ENCODE measurements around the gene INTS1.

Gene INTS1

GRCh38 chr7:1487466-1487865 is 16.7 kb downstream of the INTS1 start:
- ChIA-PET POLR2A (no interaction called here), CTCF (interaction anchor here (1.4 to 1.6 kb wide), 2 partner anchors 13 to 55 kb away, joined by 3 read pairs; no protein-coding TSS in a partner anchor)
- H3K4me1 ChIP-seq (ENCODE audit: control extremely low read depth in 1 of 4, control insufficient read depth in 4 of 4, insufficient read depth in 4 of 4, low read length in 3 of 4): no peaks in the 10 kb centered on the region
- peaks cover 9 to 94% (median 55%) of the 10 kb centered on the region in 4 experiments for H3K36me3 ChIP-seq (ENCODE audit: control insufficient read depth in 4 of 4, insufficient read depth in 4 of 4, low read length in 3 of 4)
- no peak overlapping the region for H3K27ac ChIP-seq (ENCODE audit: insufficient read depth in 1 of 2, low read depth in 1 of 2, low read length in 2 of 2, poor library complexity in 1 of 2, severe bottlenecking in 2 of 2)
- H3K9me3 ChIP-seq (ENCODE audit: control extremely low read depth in 1 of 5, control insufficient read depth in 4 of 5, insufficient read depth in 2 of 5, low read depth in 1 of 5, low read length in 4 of 5): no peaks in the 10 kb centered on the region
- no peaks in the 10 kb centered on the region for H3K27me3 ChIP-seq (replicated peaks in 2 of 5; ENCODE audit: control insufficient read depth in 4 of 5, insufficient read depth in 5 of 5, low read length in 4 of 5)
- WGBS (ENCODE audit: insufficient coverage): 100% methylated on average over 9 of the region's 25 CpGs
- H3K4me3 ChIP-seq (ENCODE audit: control insufficient read depth in 1 of 7, extremely low read depth in 1 of 7, insufficient read depth in 4 of 7, low read depth in 2 of 7, low read length in 6 of 7): no peak overlapping the region
- no peak for DNase-seq

- CTCF ChIA-PET: interaction anchor here (0.8 to 1.6 kb wide), 3 partner anchors 11 to 70 kb away, joined by 3 to 4 read pairs (median 3); partner anchors contain the start of gene TMEM184A
- no peak for DNase-seq
- Histone ChIP-seq H3K36me3 (ENCODE audit: control insufficient read depth in 4 of 4, insufficient read depth in 4 of 4, low read length in 3 of 4) (peaks cover 9 to 94% (median 59%) of the 10 kb centered on the region in 4 experiments), H3K27me3 (replicated peaks in 2 of 5; ENCODE audit: control insufficient read depth in 4 of 5, insufficient read depth in 5 of 5, low read length in 4 of 5) (no peaks in the 10 kb centered on the region), H3K9me3 (ENCODE audit: control extremely low read depth in 1 of 5, control insufficient read depth in 4 of 5, insufficient read depth in 2 of 5, low read depth in 1 of 5, low read length in 4 of 5) (no peaks in the 10 kb centered on the region), H3K27ac (ENCODE audit: insufficient read depth in 1 of 2, low read depth in 1 of 2, low read length in 2 of 2, poor library complexity in 1 of 2, severe bottlenecking in 2 of 2) (no peak overlapping the region), H3K4me1 (ENCODE audit: control extremely low read depth in 1 of 4, control insufficient read depth in 4 of 4, insufficient read depth in 4 of 4, low read length in 3 of 4) (no peaks in the 10 kb centered on the region), H3K4me3 (ENCODE audit: control insufficient read depth in 1 of 7, extremely low read depth in 1 of 7, insufficient read depth in 4 of 7, low read depth in 2 of 7, low read length in 6 of 7) (no peak overlapping the region)
- POLR2A ChIA-PET: no interaction called here
- WGBS (ENCODE audit: insufficient coverage): 97% methylated on average over 12 of the region's 23 CpGs
These were observed 17.6 kb downstream of the INTS1 start for GRCh38 chr7:1486571-1486970.

- Histone ChIP-seq H3K9me3 (ENCODE audit: control extremely low read depth in 1 of 5, control insufficient read depth in 4 of 5, insufficient read depth in 2 of 5, low read depth in 1 of 5, low read length in 4 of 5) (no peaks in the 10 kb centered on the region), H3K27ac (ENCODE audit: insufficient read depth in 1 of 2, low read depth in 1 of 2, low read length in 2 of 2, poor library complexity in 1 of 2, severe bottlenecking in 2 of 2) (no peak overlapping the region), H3K36me3 (ENCODE audit: control insufficient read depth in 4 of 4, insufficient read depth in 4 of 4, low read length in 3 of 4) (peaks cover 11 to 93% (median 58%) of the 10 kb centered on the region in 4 experiments), H3K27me3 (replicated peaks in 2 of 5; ENCODE audit: control insufficient read depth in 4 of 5, insufficient read depth in 5 of 5, low read length in 4 of 5) (no peaks in the 10 kb centered on the region), H3K4me1 (ENCODE audit: control extremely low read depth in 1 of 4, control insufficient read depth in 4 of 4, insufficient read depth in 4 of 4, low read length in 3 of 4) (no peaks in the 10 kb centered on the region), H3K4me3 (ENCODE audit: control insufficient read depth in 1 of 7, extremely low read depth in 1 of 7, insufficient read depth in 4 of 7, low read depth in 2 of 7, low read length in 6 of 7) (no peak overlapping the region)
- ChIA-PET POLR2A (no interaction called here), CTCF (interaction anchor here (1.1 to 1.5 kb wide), 2 partner anchors 11 to 13 kb away, joined by 4 read pairs; no protein-coding TSS in a partner anchor)
- DNase-seq: no peak
- WGBS (ENCODE audit: insufficient coverage): 93% methylated on average over 18 of the region's 19 CpGs
These were observed 19.0 kb downstream of the INTS1 start for GRCh38 chr7:1485156-1485555.

- no peaks in the 10 kb centered on the region for H3K9me3 ChIP-seq (ENCODE audit: control extremely low read depth in 1 of 5, control insufficient read depth in 4 of 5, insufficient read depth in 2 of 5, low read depth in 1 of 5, low read length in 4 of 5)
- POLR2A ChIA-PET: no interaction called here
- no peaks in the 10 kb centered on the region for H3K4me1 ChIP-seq (ENCODE audit: control extremely low read depth in 1 of 4, control insufficient read depth in 4 of 4, insufficient read depth in 4 of 4, low read length in 3 of 4)
- CTCF ChIA-PET: no interaction called here
- no peak for DNase-seq
- H3K36me3 ChIP-seq (ENCODE audit: control insufficient read depth in 4 of 4, insufficient read depth in 4 of 4, low read length in 3 of 4): peaks cover 11 to 93% (median 58%) of the 10 kb centered on the region in 4 experiments
- no peak overlapping the region for H3K27ac ChIP-seq (ENCODE audit: insufficient read depth in 1 of 2, low read depth in 1 of 2, low read length in 2 of 2, poor library complexity in 1 of 2, severe bottlenecking in 2 of 2)
- H3K27me3 ChIP-seq (replicated peaks in 2 of 5; ENCODE audit: control insufficient read depth in 4 of 5, insufficient read depth in 5 of 5, low read length in 4 of 5): no peaks in the 10 kb centered on the region
- H3K4me3 ChIP-seq (ENCODE audit: control insufficient read depth in 1 of 7, extremely low read depth in 1 of 7, insufficient read depth in 4 of 7, low read depth in 2 of 7, low read length in 6 of 7): no peak overlapping the region
- WGBS (ENCODE audit: insufficient coverage): 97% methylated on average over 5 of the region's 12 CpGs
These were observed 19.6 kb downstream of the INTS1 start for GRCh38 chr7:1484569-1484968.

GRCh38 chr7:1483536-1484505 is 20.4 kb downstream of the INTS1 start:
- H3K36me3 ChIP-seq (ENCODE audit: control insufficient read depth in 4 of 4, insufficient read depth in 4 of 4, low read length in 3 of 4): peaks cover 8 to 92% (median 57%) of the 10 kb centered on the region in 4 experiments
- no peak for DNase-seq
- CTCF ChIA-PET: no interaction called here
- H3K27me3 ChIP-seq (replicated peaks in 2 of 5; ENCODE audit: control insufficient read depth in 4 of 5, insufficient read depth in 5 of 5, low read length in 4 of 5): no peaks in the 10 kb centered on the region
- POLR2A ChIA-PET: no interaction called here
- no peak overlapping the region for H3K27ac ChIP-seq (ENCODE audit: insufficient read depth in 1 of 2, low read depth in 1 of 2, low read length in 2 of 2, poor library complexity in 1 of 2, severe bottlenecking in 2 of 2)
- no peaks in the 10 kb centered on the region for H3K9me3 ChIP-seq (ENCODE audit: control extremely low read depth in 1 of 5, control insufficient read depth in 4 of 5, insufficient read depth in 2 of 5, low read depth in 1 of 5, low read length in 4 of 5)
- no peaks in the 10 kb centered on the region for H3K4me1 ChIP-seq (ENCODE audit: control extremely low read depth in 1 of 4, control insufficient read depth in 4 of 4, insufficient read depth in 4 of 4, low read length in 3 of 4)
- 98% methylated on average over 65 of the region's 65 CpGs for WGBS (ENCODE audit: insufficient coverage)
- no peak overlapping the region for H3K4me3 ChIP-seq (ENCODE audit: control insufficient read depth in 1 of 7, extremely low read depth in 1 of 7, insufficient read depth in 4 of 7, low read depth in 2 of 7, low read length in 6 of 7)

GRCh38 chr7:1483079-1483478 is 21.1 kb downstream of the INTS1 start:
- no peaks in the 10 kb centered on the region for H3K4me1 ChIP-seq (ENCODE audit: control extremely low read depth in 1 of 4, control insufficient read depth in 4 of 4, insufficient read depth in 4 of 4, low read length in 3 of 4)
- WGBS (ENCODE audit: insufficient coverage): 98% methylated on average over 13 of the region's 22 CpGs
- no peaks in the 10 kb centered on the region for H3K9me3 ChIP-seq (ENCODE audit: control extremely low read depth in 1 of 5, control insufficient read depth in 4 of 5, insufficient read depth in 2 of 5, low read depth in 1 of 5, low read length in 4 of 5)
- ChIA-PET CTCF (no interaction called here), POLR2A (no interaction called here)
- H3K27me3 ChIP-seq (replicated peaks in 2 of 5; ENCODE audit: control insufficient read depth in 4 of 5, insufficient read depth in 5 of 5, low read length in 4 of 5): no peaks in the 10 kb centered on the region
- no peak overlapping the region for H3K27ac ChIP-seq (ENCODE audit: insufficient read depth in 1 of 2, low read depth in 1 of 2, low read length in 2 of 2, poor library complexity in 1 of 2, severe bottlenecking in 2 of 2)
- H3K4me3 ChIP-seq (ENCODE audit: control insufficient read depth in 1 of 7, extremely low read depth in 1 of 7, insufficient read depth in 4 of 7, low read depth in 2 of 7, low read length in 6 of 7): no peak overlapping the region
- peaks cover 6 to 92% (median 55%) of the 10 kb centered on the region in 4 experiments for H3K36me3 ChIP-seq (ENCODE audit: control insufficient read depth in 4 of 4, insufficient read depth in 4 of 4, low read length in 3 of 4)
- no peak for DNase-seq

GRCh38 chr7:1481300-1481699 is 22.9 kb downstream of the INTS1 start:
- ChIA-PET POLR2A (no interaction called here), CTCF (no interaction called here)
- no peaks in the 10 kb centered on the region for H3K4me1 ChIP-seq (ENCODE audit: control extremely low read depth in 1 of 4, control insufficient read depth in 4 of 4, insufficient read depth in 4 of 4, low read length in 3 of 4)
- no peak overlapping the region for H3K27ac ChIP-seq (ENCODE audit: insufficient read depth in 1 of 2, low read depth in 1 of 2, low read length in 2 of 2, poor library complexity in 1 of 2, severe bottlenecking in 2 of 2)
- no peaks in the 10 kb centered on the region for H3K9me3 ChIP-seq (ENCODE audit: control extremely low read depth in 1 of 5, control insufficient read depth in 4 of 5, insufficient read depth in 2 of 5, low read depth in 1 of 5, low read length in 4 of 5)
- no peak overlapping the region for H3K4me3 ChIP-seq (ENCODE audit: control insufficient read depth in 1 of 7, extremely low read depth in 1 of 7, insufficient read depth in 4 of 7, low read depth in 2 of 7, low read length in 6 of 7)
- peaks cover 2 to 91% (median 57%) of the 10 kb centered on the region in 4 experiments for H3K36me3 ChIP-seq (ENCODE audit: control insufficient read depth in 4 of 4, insufficient read depth in 4 of 4, low read length in 3 of 4)
- 99% methylated on average over 20 of the region's 20 CpGs for WGBS (ENCODE audit: insufficient coverage)
- H3K27me3 ChIP-seq (replicated peaks in 2 of 5; ENCODE audit: control insufficient read depth in 4 of 5, insufficient read depth in 5 of 5, low read length in 4 of 5): no peaks in the 10 kb centered on the region
- DNase-seq: no peak
